SK-N-SH treated with all-trans-retinoic acid at 6 μM for 48 hours (cell line): ENCODE data around the gene ADD1.

Source experiments
- ATAC-seq: fragments of 200-7000 bp; cut with Tn5 transposase; 3 replicates; pipeline ENCODE4 v1.9.1; 2020; ENCODE audit warnings: mild to moderate bottlenecking, moderate library complexity
- ARNTL ChIP-seq: fragments of 450-650 bp; formaldehyde crosslinking; IDR thresholded peaks from 2 replicates; pipeline ENCODE4 v1.5.0; 2020; ENCODE audit warnings: low read depth, mild to moderate bottlenecking, moderate library complexity, borderline replicate concordance
- BACH2 ChIP-seq: fragments of 250-450 bp; sonication (Bioruptor Pico); IDR thresholded peaks from 2 replicates; pipeline ENCODE4 v1.9.0; 2021; ENCODE audit warnings: mild to moderate bottlenecking, borderline replicate concordance
- CREB5 ChIP-seq: fragments of 250-450 bp; sonication (Bioruptor Pico); IDR thresholded peaks from 2 replicates; pipeline ENCODE4 v1.5.1; 2020; ENCODE audit warnings: low read depth, mild to moderate bottlenecking, moderate library complexity
- CSDC2 ChIP-seq: fragments of 250-450 bp; sonication (Bioruptor Pico); IDR thresholded peaks from 2 replicates; pipeline ENCODE4 v1.5.0; 2020; ENCODE audit warnings: mild to moderate bottlenecking, moderate library complexity
- CSRNP3 ChIP-seq: fragments of 250-450 bp; sonication (Bioruptor Pico); IDR thresholded peaks from 2 replicates; pipeline ENCODE4 v1.5.1; 2021; ENCODE audit warnings: mild to moderate bottlenecking, moderate library complexity
- ESRRG ChIP-seq: fragments of 250-450 bp; sonication (Bioruptor Pico); IDR thresholded peaks from 2 replicates; pipeline ENCODE4 v1.6.1; 2021; ENCODE audit warnings: mild to moderate bottlenecking
- ISL1 ChIP-seq: fragments of 250-450 bp; sonication (Bioruptor Pico); IDR thresholded peaks from 2 replicates; pipeline ENCODE4 v2.1.2; 2022; ENCODE audit warnings: mild to moderate bottlenecking, moderate library complexity
- OSR1 ChIP-seq: fragments of 250-450 bp; sonication (Bioruptor Pico); IDR thresholded peaks from 2 replicates; pipeline ENCODE4 v1.8.0; 2022; ENCODE audit warnings: moderate library complexity, mild to moderate bottlenecking, inconsistent platforms
- POU6F1 ChIP-seq: fragments of 250-450 bp; sonication (Bioruptor Pico); IDR thresholded peaks from 2 replicates; pipeline ENCODE4 v1.8.0; 2021; ENCODE audit warnings: low read depth, mild to moderate bottlenecking, moderate library complexity, borderline replicate concordance
- PPARA ChIP-seq: fragments of 250-450 bp; sonication (Bioruptor Pico); IDR thresholded peaks from 2 replicates; pipeline ENCODE4 v1.5.0; 2020; ENCODE audit warnings: mild to moderate bottlenecking, borderline replicate concordance
- RARB ChIP-seq: fragments of 250-450 bp; sonication (Bioruptor Pico); IDR thresholded peaks from 2 replicates; pipeline ENCODE4 v1.8.0; 2021; ENCODE audit warnings: mild to moderate bottlenecking, moderate library complexity
- SNAI2 ChIP-seq: fragments of 250-450 bp; sonication (Bioruptor Pico); IDR thresholded peaks from 2 replicates; pipeline ENCODE4 v1.5.0; 2020; ENCODE audit warnings: mild to moderate bottlenecking, moderate library complexity
- TCF4 ChIP-seq: fragments of 250-450 bp; sonication (Bioruptor Pico); IDR thresholded peaks from 2 replicates; pipeline ENCODE4 v1.8.0; 2021; ENCODE audit warnings: mild to moderate bottlenecking, moderate library complexity, borderline replicate concordance
- TOX ChIP-seq: fragments of 250-450 bp; sonication (Bioruptor Pico); IDR thresholded peaks from 2 replicates; pipeline ENCODE4 v1.8.0; 2021; ENCODE audit warnings: mild to moderate bottlenecking, moderate library complexity, borderline replicate concordance
- TSHZ2 ChIP-seq: fragments of 250-450 bp; sonication (Bioruptor Pico); IDR thresholded peaks from 2 replicates; pipeline ENCODE4 v1.5.0; 2020; ENCODE audit warnings: mild to moderate bottlenecking, moderate library complexity
- ZC3H10 ChIP-seq: fragments of 250-450 bp; sonication (Bioruptor Pico); IDR thresholded peaks from 2 replicates; pipeline ENCODE4 v1.5.1; 2021; ENCODE audit warnings: mild to moderate bottlenecking, moderate library complexity
- ZFP3 ChIP-seq: fragments of 250-450 bp; sonication (Bioruptor Pico); IDR thresholded peaks from 2 replicates; pipeline ENCODE4 v1.5.0; 2020; ENCODE audit warnings: mild to moderate bottlenecking, moderate library complexity
- ZFP30 ChIP-seq: fragments of 450-650 bp; formaldehyde crosslinking; IDR thresholded peaks from 2 replicates; pipeline ENCODE4 v1.5.0; 2022; ENCODE audit warnings: mild to moderate bottlenecking, moderate library complexity
- ZNF565 ChIP-seq: fragments of 450-650 bp; formaldehyde crosslinking; conservative IDR thresholded peaks from 2 replicates; pipeline ENCODE4 v1.5.0; 2020; ENCODE audit warnings: low read depth, mild to moderate bottlenecking, moderate library complexity
- ZNF70 ChIP-seq: fragments of 450-650 bp; formaldehyde crosslinking; IDR thresholded peaks from 2 replicates; pipeline ENCODE4 v1.5.0; 2020; ENCODE audit warnings: mild to moderate bottlenecking, moderate library complexity

The ADD1 gene

DNA sequence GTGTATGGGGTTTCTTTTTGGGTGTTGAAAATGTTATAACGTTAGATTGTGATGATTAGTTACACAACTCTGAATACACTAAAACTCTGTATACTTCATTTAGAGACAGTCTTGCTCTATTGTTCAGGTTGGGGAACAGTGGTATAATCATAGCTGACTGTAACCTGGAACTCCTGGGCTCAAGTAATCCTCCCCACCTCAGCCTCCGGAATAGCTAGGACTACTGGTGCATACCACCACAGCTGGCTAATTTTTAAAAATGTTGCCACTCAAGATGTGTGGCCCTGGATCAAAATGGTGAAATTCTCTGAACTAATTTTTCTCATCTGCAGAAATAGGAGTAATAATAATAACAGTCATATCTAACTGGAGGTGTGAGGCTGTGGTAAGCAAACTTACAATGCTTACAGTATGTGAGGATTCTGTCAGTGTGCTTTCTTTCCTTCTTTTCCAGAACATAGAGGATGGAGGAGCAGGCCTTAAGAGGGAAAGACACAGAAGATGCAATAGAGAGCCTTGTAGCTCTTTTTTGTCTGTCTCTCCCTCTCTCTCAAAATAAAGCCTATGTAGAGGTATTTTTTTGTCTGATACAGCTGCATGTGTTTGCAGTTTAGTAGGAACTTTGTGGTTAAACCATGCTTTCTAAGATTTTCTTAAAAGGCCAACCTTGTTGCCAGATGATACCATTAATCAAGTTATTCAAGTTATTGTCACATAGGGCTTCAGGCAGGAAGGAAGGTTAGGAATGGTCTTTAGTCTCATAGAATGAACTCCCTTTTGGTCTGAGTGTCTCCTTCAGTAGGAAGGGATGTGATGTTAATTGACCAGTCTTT is 7.5 kb downstream of the ADD1 start:
- peak; percentile 35; the same call in 1 of the 3 replicates for ATAC-seq
- TF ChIP-seq SNAI2 (CRISPR knock-in tag), result no peak
- TF ChIP-seq CSDC2 (CRISPR knock-in tag), result no peak
- no peak for TF ChIP-seq POU6F1
- no peak for TF ChIP-seq ZC3H10 (CRISPR knock-in tag)
- TF ChIP-seq TOX (CRISPR knock-in tag), result no peak
- no peak for TF ChIP-seq ESRRG (CRISPR knock-in tag)
- no peak for TF ChIP-seq ZNF565 (CRISPR knock-in tag)
- TF ChIP-seq RARB (CRISPR knock-in tag), result no peak
- TF ChIP-seq CSRNP3 (CRISPR knock-in tag), result no peak
- TF ChIP-seq ARNTL (CRISPR knock-in tag), result no peak
- TF ChIP-seq ZNF70 (CRISPR knock-in tag), result no peak
- no peak for TF ChIP-seq BACH2 (CRISPR knock-in tag)
- TF ChIP-seq ISL1 (CRISPR knock-in tag), result no peak

DNA sequence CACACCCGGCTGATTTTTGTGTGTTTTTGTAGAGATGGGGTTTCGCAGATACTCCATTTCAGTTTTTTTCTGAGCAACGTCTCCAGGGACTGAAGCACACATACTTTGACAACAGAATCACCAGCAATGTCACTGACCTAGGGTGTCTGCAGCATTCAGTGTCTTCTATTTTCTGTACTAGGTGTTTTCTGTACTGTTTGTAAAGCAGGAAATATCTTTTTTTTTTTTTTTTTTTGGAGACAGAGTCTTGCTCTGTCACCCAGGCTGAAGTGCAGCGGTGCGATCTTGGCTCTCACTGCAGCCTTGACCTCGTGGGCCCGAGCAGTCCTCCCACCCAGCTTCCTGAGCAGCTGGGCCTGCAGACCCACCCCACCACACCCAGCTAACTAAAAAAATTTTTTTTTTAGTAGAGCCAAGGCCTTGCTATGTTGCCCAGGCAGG is 8.9 kb downstream of the ADD1 start:
- no peak for TF ChIP-seq OSR1
- TF ChIP-seq ESRRG (CRISPR knock-in tag), result no peak
- no peak for TF ChIP-seq ISL1 (CRISPR knock-in tag)
- TF ChIP-seq BACH2 (CRISPR knock-in tag), result no peak
- no peak for TF ChIP-seq ZNF565 (CRISPR knock-in tag)
- no peak for TF ChIP-seq POU6F1
- TF ChIP-seq ZFP3 (CRISPR knock-in tag), result no peak
- no peak for TF ChIP-seq TSHZ2 (CRISPR knock-in tag)
- TF ChIP-seq TOX (CRISPR knock-in tag), result no peak
- TF ChIP-seq ARNTL (CRISPR knock-in tag), result no peak
- no peak for TF ChIP-seq CSDC2 (CRISPR knock-in tag)
- TF ChIP-seq PPARA, result no peak
- TF ChIP-seq CREB5 (CRISPR knock-in tag), result no peak
- TF ChIP-seq SNAI2 (CRISPR knock-in tag), result no peak
- no peak for TF ChIP-seq CSRNP3 (CRISPR knock-in tag)
- TF ChIP-seq ZFP30 (CRISPR knock-in tag), result no peak
- TF ChIP-seq TCF4 (CRISPR knock-in tag), result no peak
- no peak for ATAC-seq
